Lung (tissue), 12 donors: Measurements from ENCODE around the gene PTPMT1. TPM values are rescaled to one million over a fixed set of nuclear protein-coding genes. Genes with fewer than 3 reads are reported as not detected.
"Not testable (repeated sequence)": the region's sequence is repeated elsewhere in the genome, so short reads cannot be mapped to it uniquely, and the experiment has no call there.

Experiments used
- ATAC-seq: fragments of 200-7000 bp; cut with Tn5 transposase; one replicate; pipeline ENCODE4 v1.9.1; 2020; ENCODE audit warnings: moderate number of reproducible peaks; ENCODE audit not compliant: insufficient read depth, low FRiP score
- DNase-seq, 3 donors: peaks; one replicate each; pipeline ENCODE4 v3.0.0-alpha.2; 2013 to 2017
- H3K27ac ChIP-seq, 2 donors: one replicate each; pipeline ENCODE4 v1.5.1; 2013; ENCODE audit warnings: mild to moderate bottlenecking in 2 of 2, moderate library complexity in 2 of 2, control low read depth in 1 of 2, inconsistent platforms in 1 of 2, low read depth in 1 of 2, low read length in 1 of 2
- H3K27me3 ChIP-seq, 3 donors: one replicate each; pipeline ENCODE4 v1.5.1; 2013; ENCODE audit warnings: low read length in 2 of 3; ENCODE audit not compliant: control insufficient read depth in 3 of 3, insufficient read depth in 3 of 3
- H3K36me3 ChIP-seq, 4 donors: one replicate each; pipeline ENCODE4 v1.5.1; 2013; ENCODE audit warnings: low read length in 4 of 4, mild to moderate bottlenecking in 1 of 4, moderate library complexity in 1 of 4; ENCODE audit not compliant: control insufficient read depth in 4 of 4, insufficient read depth in 4 of 4
- H3K4me1 ChIP-seq, 5 donors: one replicate each; pipeline ENCODE4 v1.5.1; 2013; ENCODE audit warnings: low read length in 5 of 5, mild to moderate bottlenecking in 2 of 5, moderate library complexity in 1 of 5; ENCODE audit not compliant: control insufficient read depth in 5 of 5, insufficient read depth in 5 of 5
- H3K4me3 ChIP-seq: one replicate; pipeline ENCODE4 v1.5.1; 2013; ENCODE audit warnings: mild to moderate bottlenecking, control low read depth, moderate library complexity
- H3K9ac ChIP-seq, 2 donors: one replicate each; pipeline ENCODE4 v1.5.1; 2013; ENCODE audit warnings: low read length in 2 of 2, control low read depth in 1 of 2; ENCODE audit not compliant: insufficient read depth in 1 of 2
- H3K9me3 ChIP-seq, 4 donors: one replicate each; pipeline ENCODE4 v1.5.1; 2013; ENCODE audit warnings: low read length in 3 of 4, mild to moderate bottlenecking in 1 of 4, moderate library complexity in 1 of 4; ENCODE audit not compliant: control insufficient read depth in 4 of 4, insufficient read depth in 3 of 4
- CTCF ChIP-seq: IDR thresholded peaks from 2 replicates; pipeline ENCODE4 v1.5.1; 2012; ENCODE audit warnings: mild to moderate bottlenecking; ENCODE audit errors: control extremely low read depth, extremely low read depth
- WGBS, 2 donors: extraction: QIAGEN DNeasy Blood & Tissue Kit; methylation state at CpG; one replicate each; pipeline ENCODE4 v1.1.7; 2013; 5-methylcytosine and 5-hydroxymethylcytosine counted together
- polyA plus RNA-seq, 2 donors: library from polyadenylated mRNA; stranded (reverse); fragments of 200-250 nt; gene quantifications; one replicate each; pipeline ENCODE4 v1.2.1, GENCODE V29; 2013
- total RNA-seq, 2 donors: library from RNA; depleted of rRNA in 1 of 2; stranded (reverse); fragments of >200 nt in 1 of 2; gene quantifications; one replicate each; pipeline ENCODE4 v1.2.1, GENCODE V29; 2014 to 2021
- donor health status: control.
- donor health status: control.
- donor health status: Bipolar disorder and iron deficiency.
- donor health status: healthy.
- donor health status: DM: yes; HTN: yes; CAD: no.

Gene PTPMT1
- total and polyA plus RNA-seq, 4 donors = 45.1 to 91.6 (median 68.5) TPM

- H3K27me3 ChIP-seq = no peaks in the 10 kb centered on the region
- WGBS, 2 donors = 33 to 43% methylated on average over 9 of the region's 9 CpGs
- DNase-seq (peak in 1 of 3 donors; percentile 13), ATAC-seq (no peak)
- H3K4me1 ChIP-seq = peaks cover 11 to 28% (median 18%) of the 10 kb centered on the region in 5 donors
- H3K9ac ChIP-seq = peak overlapping the region in 1 of 2 donors; percentile 38
- H3K27ac ChIP-seq = peak overlapping the region; percentile 76 to 85
- no peaks in the 10 kb centered on the region for H3K36me3 ChIP-seq
- H3K9me3 ChIP-seq = no peaks in the 10 kb centered on the region
- TF ChIP-seq CTCF = no peak
- no peak overlapping the region for H3K4me3 ChIP-seq
Observed at GRCh38 chr11:47524291-47524874, 41.0 kb upstream of the PTPMT1 start.

- not testable (repeated sequence) for H3K27ac ChIP-seq, H3K4me3 ChIP-seq
- 91 to 94% methylated on average over 9 of the region's 9 CpGs for WGBS, 2 donors
Observed at GRCh38 chr11:47526032-47526431, 39.4 kb upstream of the PTPMT1 start.

GRCh38 chr11:47527186-47527585 lies 38.2 kb upstream of the PTPMT1 start:
- peaks cover 5 to 19% (median 18%) of the 10 kb centered on the region in 5 donors for H3K4me1 ChIP-seq
- 85 to 89% methylated on average over 6 of the region's 6 CpGs for WGBS, 2 donors
- H3K27ac ChIP-seq = no peak overlapping the region
- no peaks in the 10 kb centered on the region for H3K27me3 ChIP-seq
- ATAC-seq (no peak), DNase-seq (no peak)
- H3K9ac ChIP-seq = no peak overlapping the region
- H3K36me3 ChIP-seq = peaks cover 0 to 5% (median 0%) of the 10 kb centered on the region in 4 donors
- no peak for TF ChIP-seq CTCF
- no peaks in the 10 kb centered on the region for H3K9me3 ChIP-seq
- H3K4me3 ChIP-seq = no peak overlapping the region

More at GRCh38 chr11:47526032-47526431, 39.4 kb upstream of the PTPMT1 start:
- not testable (repeated sequence) for H3K9me3 ChIP-seq, H3K36me3 ChIP-seq, DNase-seq, H3K9ac ChIP-seq, ATAC-seq, H3K27me3 ChIP-seq
- peaks cover 5 to 21% (median 18%) of the 10 kb centered on the region in 5 donors for H3K4me1 ChIP-seq

GRCh38 chr11:47529951-47530350 lies 35.4 kb upstream of the PTPMT1 start:
- Histone ChIP-seq H3K4me1 (peaks cover 0 to 18% (median under 1%) of the 10 kb centered on the region in 5 donors), H3K27ac (no peak overlapping the region), H3K36me3 (peaks cover 0 to 5% (median under 1%) of the 10 kb centered on the region in 4 donors), H3K9me3 (no peaks in the 10 kb centered on the region), H3K4me3 (no peak overlapping the region), H3K9ac (no peak overlapping the region), H3K27me3 (no peaks in the 10 kb centered on the region)
- no peak for DNase-seq
- 94% methylated on average over 4 of the region's 4 CpGs for WGBS, 2 donors
- no peak for ATAC-seq
- no peak for TF ChIP-seq CTCF

GRCh38 chr11:47530721-47531120 lies 34.7 kb upstream of the PTPMT1 start:
- not testable (repeated sequence) for H3K27me3 ChIP-seq, H3K27ac ChIP-seq, H3K36me3 ChIP-seq, DNase-seq, H3K9me3 ChIP-seq, ATAC-seq, H3K4me3 ChIP-seq, H3K9ac ChIP-seq
- peaks cover 0 to 18% (median 0%) of the 10 kb centered on the region in 5 donors for H3K4me1 ChIP-seq
- WGBS, 2 donors = 91 to 92% methylated on average over 9 of the region's 9 CpGs
